ENCODE results near the gene VSIG10.

DNA sequence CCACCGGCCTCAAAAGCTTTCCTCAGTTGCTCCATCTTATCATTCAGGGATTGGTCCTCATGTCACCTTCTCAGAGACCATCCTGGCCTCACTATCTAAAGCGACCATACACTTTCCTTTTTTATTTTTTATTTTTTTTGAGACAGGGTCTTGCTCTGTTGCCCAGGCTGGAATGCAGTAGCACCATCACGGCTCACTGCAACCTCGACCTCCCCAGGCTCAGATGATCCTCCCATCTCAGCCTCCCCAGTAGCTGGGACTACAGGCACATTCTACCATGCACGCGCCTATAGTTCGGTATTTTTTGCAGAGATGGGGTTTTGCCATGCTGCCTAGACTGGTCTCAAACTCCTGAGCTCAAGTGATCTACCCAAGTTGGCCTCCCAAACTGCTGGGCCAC is 45.6 kb downstream of the VSIG10 start:
- TF ChIP-seq, protein P1, sequence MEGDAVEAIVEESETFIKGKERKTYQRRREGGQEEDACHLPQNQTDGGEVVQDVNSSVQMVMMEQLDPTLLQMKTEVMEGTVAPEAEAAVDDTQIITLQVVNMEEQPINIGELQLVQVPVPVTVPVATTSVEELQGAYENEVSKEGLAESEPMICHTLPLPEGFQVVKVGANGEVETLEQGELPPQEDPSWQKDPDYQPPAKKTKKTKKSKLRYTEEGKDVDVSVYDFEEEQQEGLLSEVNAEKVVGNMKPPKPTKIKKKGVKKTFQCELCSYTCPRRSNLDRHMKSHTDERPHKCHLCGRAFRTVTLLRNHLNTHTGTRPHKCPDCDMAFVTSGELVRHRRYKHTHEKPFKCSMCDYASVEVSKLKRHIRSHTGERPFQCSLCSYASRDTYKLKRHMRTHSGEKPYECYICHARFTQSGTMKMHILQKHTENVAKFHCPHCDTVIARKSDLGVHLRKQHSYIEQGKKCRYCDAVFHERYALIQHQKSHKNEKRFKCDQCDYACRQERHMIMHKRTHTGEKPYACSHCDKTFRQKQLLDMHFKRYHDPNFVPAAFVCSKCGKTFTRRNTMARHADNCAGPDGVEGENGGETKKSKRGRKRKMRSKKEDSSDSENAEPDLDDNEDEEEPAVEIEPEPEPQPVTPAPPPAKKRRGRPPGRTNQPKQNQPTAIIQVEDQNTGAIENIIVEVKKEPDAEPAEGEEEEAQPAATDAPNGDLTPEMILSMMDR (IDR thresholded peaks at IDR 0.05): no peak
- TF ChIP-seq POLR2A (IDR thresholded peaks at IDR 0.05): no peak

All from breast epithelium (tissue), 3 donors.